Measurements from ENCODE around the gene RBM15B. TPM values are rescaled to one million over a fixed set of nuclear protein-coding genes. Genes with fewer than 3 reads are reported as not detected.

RBM15B gene
- polyA plus RNA-seq, 1 donor from 2014 or later = 24.1 TPM

GRCh38 chr3:51395493-51396213 lies 4.6 kb downstream of the RBM15B start:
- no peaks in the 10 kb centered on the region for H3K27me3 ChIP-seq (ENCODE audit: insufficient read depth, low read depth, low read length)
- H3K27ac ChIP-seq (ENCODE audit: low read length) = no peak overlapping the region
- H3K36me3 ChIP-seq (ENCODE audit: insufficient read depth, low read length) = peaks cover 33% of the 10 kb centered on the region
- peaks cover 31% of the 10 kb centered on the region for H3K79me2 ChIP-seq (replicated peaks; ENCODE audit: insufficient read depth, low read length)
- no peak overlapping the region for H3K4me2 ChIP-seq (ENCODE audit: low read length)
- peaks cover 11% of the 10 kb centered on the region for H4K20me1 ChIP-seq (ENCODE audit: insufficient read depth)
- no peaks in the 10 kb centered on the region for H3K9me3 ChIP-seq (ENCODE audit: low read length)
- peaks cover 2% of the 10 kb centered on the region for H3F3A ChIP-seq (ENCODE audit: insufficient read depth, low read length, poor library complexity, severe bottlenecking)
- no peaks in the 10 kb centered on the region for H3K9me2 ChIP-seq (ENCODE audit: insufficient read depth, low read length)
- no peak overlapping the region for H3K9ac ChIP-seq (ENCODE audit: low read length)
- peak overlapping the region; percentile 90 for H3K4me3 ChIP-seq (ENCODE audit: low read length)
- no peak for TF ChIP-seq EP300 (conservative IDR thresholded peaks at IDR 0.05; ENCODE audit: poor library complexity, severe bottlenecking)
- no peak for TF ChIP-seq REST (IDR thresholded peaks at IDR 0.05; ENCODE audit: borderline replicate concordance)
- no peak for TF ChIP-seq POLR2AphosphoS5 (IDR thresholded peaks at IDR 0.05)
- TF ChIP-seq CTCF (IDR thresholded peaks at IDR 0.05; ENCODE audit: poor library complexity, severe bottlenecking) = no peak
- TF ChIP-seq RAD21 (conservative IDR thresholded peaks at IDR 0.05) = no peak
- no peak for TF ChIP-seq TAF1 (IDR thresholded peaks at IDR 0.05; ENCODE audit: low read depth)
- TF ChIP-seq SMC3 (conservative IDR thresholded peaks at IDR 0.05; ENCODE audit: poor library complexity) = no peak
- TF ChIP-seq EZH2 (IDR thresholded peaks at IDR 0.05; ENCODE audit: borderline replicate concordance, insufficient read depth, low read length, poor library complexity, severe bottlenecking) = no peak
- TF ChIP-seq MXI1 (conservative IDR thresholded peaks at IDR 0.05; ENCODE audit: poor library complexity, severe bottlenecking) = no peak
- H2AFZ ChIP-seq (ENCODE audit: low read depth, low read length) = no peak overlapping the region

- no peaks in the 10 kb centered on the region for H3K27me3 ChIP-seq (ENCODE audit: insufficient read depth, low read depth, low read length)
- H4K20me1 ChIP-seq (ENCODE audit: insufficient read depth) = peaks cover 11% of the 10 kb centered on the region
- TF ChIP-seq RAD21 (conservative IDR thresholded peaks at IDR 0.05) = no peak
- H3K27ac ChIP-seq (ENCODE audit: low read length) = no peak overlapping the region
- H2AFZ ChIP-seq (ENCODE audit: low read depth, low read length) = no peak overlapping the region
- no peak overlapping the region for H3K4me2 ChIP-seq (ENCODE audit: low read length)
- no peak overlapping the region for H3K9ac ChIP-seq (ENCODE audit: low read length)
- peak overlapping the region; percentile 90 for H3K4me3 ChIP-seq (ENCODE audit: low read length)
- no peaks in the 10 kb centered on the region for H3K9me3 ChIP-seq (ENCODE audit: low read length)
- H3F3A ChIP-seq (ENCODE audit: insufficient read depth, low read length, poor library complexity, severe bottlenecking) = peaks cover 2% of the 10 kb centered on the region
- H3K36me3 ChIP-seq (ENCODE audit: insufficient read depth, low read length) = peaks cover 33% of the 10 kb centered on the region
- H3K79me2 ChIP-seq (replicated peaks; ENCODE audit: insufficient read depth, low read length) = peaks cover 31% of the 10 kb centered on the region
- no peaks in the 10 kb centered on the region for H3K9me2 ChIP-seq (ENCODE audit: insufficient read depth, low read length)
Observed at GRCh38 chr3:51396401-51396800, 5.3 kb downstream of the RBM15B start.
